ENCODE measurements around the gene DDX19B.

GRCh38 chr16:70269471-70269870 is 29.5 kb upstream of the DDX19B start:
- TF ChIP-seq CTCF (IDR thresholded peaks at IDR 0.05): no peak
- no peak for TF ChIP-seq EP300 (IDR thresholded peaks at IDR 0.05)
